Upper lobe of left lung (tissue), 6 donors: Measurements from ENCODE around the gene EEF1AKMT3. TPM values are rescaled to one million over a fixed set of nuclear protein-coding genes. Genes with fewer than 3 reads are reported as not detected.

Experiments used
- ATAC-seq, 2 donors: fragments of 200-7000 bp; cut with Tn5 transposase; one replicate each; pipeline ENCODE4 v1.9.1; 2022; ENCODE audit warnings: mild to moderate bottlenecking in 2 of 2, moderate library complexity in 2 of 2; ENCODE audit not compliant: low FRiP score in 2 of 2
- DNase-seq, 2 donors: peaks; one replicate each; pipeline ENCODE4 v3.0.0-alpha.2; 2019 to 2020
- H3K27ac ChIP-seq, 4 donors: fragments of 200-600 bp; sonication (generic); one replicate each; pipeline ENCODE4 v1.5.1; 2016 to 2019
- H3K27me3 ChIP-seq, 4 donors: fragments of 200-600 bp; sonication (generic); one replicate each; pipeline ENCODE4 v1.5.1; 2017 to 2019
- H3K36me3 ChIP-seq, 4 donors: fragments of 200-600 bp; sonication (generic); one replicate each; pipeline ENCODE4 v1.5.1; 2016 to 2019
- H3K4me1 ChIP-seq, 4 donors: fragments of 200-600 bp; sonication (generic); one replicate each; pipeline ENCODE4 v1.5.1; 2018 to 2019
- H3K4me3 ChIP-seq, 4 donors: fragments of 200-600 bp; sonication (generic); one replicate each; pipeline ENCODE4 v1.5.1; 2017 to 2019; ENCODE audit warnings: mild to moderate bottlenecking in 2 of 4, moderate library complexity in 1 of 4
- H3K9me3 ChIP-seq, 4 donors: fragments of 200-600 bp; sonication (generic); one replicate each; pipeline ENCODE4 v1.5.1; 2018 to 2019
- CTCF ChIP-seq, 6 experiments: fragments of 450-650 bp in 4 of 6; fragments of 200-600 bp in 2 of 6; sonication (generic) in 2 of 6; IDR thresholded peaks; one replicate each; pipeline ENCODE4 v1.5.1; 2016 to 2019; ENCODE audit warnings: antibody characterized with exemption in 6 of 6
- EP300 ChIP-seq, 4 donors: sonication (generic); formaldehyde crosslinking; IDR thresholded peaks; one replicate each; pipeline ENCODE4 v1.5.1; 2017; ENCODE audit warnings: antibody characterized with exemption in 4 of 4, control low read depth in 2 of 4
- POLR2A ChIP-seq, 4 donors: fragments of 450-650 bp; IDR thresholded peaks; one replicate each; pipeline ENCODE4 v1.5.1; 2016 to 2017; ENCODE audit warnings: antibody characterized with exemption in 4 of 4, mild to moderate bottlenecking in 2 of 4
- POLR2AphosphoS5 ChIP-seq, 2 donors: sonication (generic); formaldehyde crosslinking; IDR thresholded peaks; one replicate each; pipeline ENCODE4 v1.5.1; 2017; ENCODE audit warnings: antibody characterized with exemption in 2 of 2
- WGBS, 2 donors: methylation state at CpG; one replicate each; pipeline ENCODE4 v1.1.5; 2017 to 2018; 5-methylcytosine and 5-hydroxymethylcytosine counted together
- total RNA-seq, 6 donors: library from RNA; depleted of rRNA in 4 of 6; stranded (reverse); fragments of >200 nt in 4 of 6; gene quantifications; one replicate each; pipeline versions ENCODE4 v1.1.0 to v1.2.1, GENCODE V29; 2016 to 2021
- donor health status: DM: no; HTN: no; CAD: no; lungs with moderate emphysema.
- donor health status: DM: no; HTN: yes; CAD: no; lungs with severe emphysema.

Gene EEF1AKMT3
- total RNA-seq, 6 donors from 2014 or later: 4.2 to 18.3 (median 6.4) TPM

GRCh38 chr12:57766464-57767304 is 5.7 kb upstream of the EEF1AKMT3 start, which contains the start of gene CYP27B1:
Gene CYP27B1 (minus strand): TSS chr12:57767078. CDS start chr12:57767041, 37 bp downstream.
- peak; percentile 80 to 82 for DNase-seq
- WGBS, 2 donors: 7% methylated on average over 30 to 37 of the region's 38 CpGs
- Histone ChIP-seq H3K27me3 (peaks cover 0 to 24% (median 19%) of the 10 kb centered on the region in 4 donors), H3K4me3 (peak within 1 kb of the TSS in 3 of 4 donors; percentile 42 to 56 (median 51)), H3K4me1 (peaks cover 35 to 50% (median 38%) of the 10 kb centered on the region in 4 donors), H3K27ac (no peak within 1 kb of the TSS), H3K36me3 (peaks cover 0 to 21% (median 9%) of the 10 kb centered on the region in 4 donors), H3K9me3 (no peaks in the 10 kb centered on the region)
- ATAC-seq: peak; percentile 5 to 27
- TF ChIP-seq POLR2AphosphoS5 (IDR thresholded peaks at IDR 0.05) (no peak), CTCF (IDR thresholded peaks at IDR 0.05) (no peak), EP300 (IDR thresholded peaks at IDR 0.05) (no peak), POLR2A (IDR thresholded peaks at IDR 0.05) (peak in 1 of 4 donors; percentile 11)

- no peaks in the 10 kb centered on the region for H3K9me3 ChIP-seq
- peaks cover 0 to 24% (median 19%) of the 10 kb centered on the region in 4 donors for H3K27me3 ChIP-seq
- DNase-seq (no peak), ATAC-seq (no peak)
- TF ChIP-seq CTCF (IDR thresholded peaks at IDR 0.05) (no peak), EP300 (IDR thresholded peaks at IDR 0.05) (no peak), POLR2AphosphoS5 (IDR thresholded peaks at IDR 0.05) (no peak), POLR2A (IDR thresholded peaks at IDR 0.05) (no peak)
- peaks cover 0 to 21% (median 9%) of the 10 kb centered on the region in 4 donors for H3K36me3 ChIP-seq
- H3K27ac ChIP-seq: no peak overlapping the region
- peaks cover 35 to 51% (median 39%) of the 10 kb centered on the region in 4 donors for H3K4me1 ChIP-seq
- H3K4me3 ChIP-seq: no peak overlapping the region
These were observed 5.1 kb upstream of the EEF1AKMT3 start for GRCh38 chr12:57767305-57767698.

GRCh38 chr12:57767876-57768275 is 4.5 kb upstream of the EEF1AKMT3 start:
- H3K27me3 ChIP-seq: peaks cover 0 to 24% (median 19%) of the 10 kb centered on the region in 4 donors
- TF ChIP-seq POLR2AphosphoS5 (IDR thresholded peaks at IDR 0.05) (no peak), EP300 (IDR thresholded peaks at IDR 0.05) (no peak)
- DNase-seq (no peak), ATAC-seq (no peak)
- no peaks in the 10 kb centered on the region for H3K9me3 ChIP-seq
- H3K4me3 ChIP-seq: no peak overlapping the region
- H3K36me3 ChIP-seq: peaks cover 0 to 21% (median 9%) of the 10 kb centered on the region in 4 donors
- H3K4me1 ChIP-seq: peaks cover 36 to 55% (median 39%) of the 10 kb centered on the region in 4 donors
- H3K27ac ChIP-seq: no peak overlapping the region
- 83 to 87% methylated on average over 3 of the region's 3 CpGs for WGBS, 2 donors

GRCh38 chr12:57769594-57769993 is 2.8 kb upstream of the EEF1AKMT3 start:
- WGBS, 2 donors: 97 to 98% methylated on average over 10 to 11 of the region's 11 CpGs
- TF ChIP-seq POLR2AphosphoS5 (IDR thresholded peaks at IDR 0.05) (no peak), POLR2A (IDR thresholded peaks at IDR 0.05) (no peak), CTCF (IDR thresholded peaks at IDR 0.05) (no peak), EP300 (IDR thresholded peaks at IDR 0.05) (no peak)
- peaks cover 42 to 59% (median 45%) of the 10 kb centered on the region in 4 donors for H3K4me1 ChIP-seq

GRCh38 chr12:57770734-57771133 is 1.7 kb upstream of the EEF1AKMT3 start:
- peaks cover 30 to 48% (median 34%) of the 10 kb centered on the region in 4 donors for H3K4me1 ChIP-seq
- no peak for ATAC-seq
- WGBS, 2 donors: 83% methylated on average over 4 of the region's 4 CpGs
- H3K27me3 ChIP-seq: peaks cover 0 to 9% (median 5%) of the 10 kb centered on the region in 4 donors
- no peak overlapping the region for H3K4me3 ChIP-seq
- no peak for DNase-seq
- H3K36me3 ChIP-seq: peaks cover 0 to 26% (median 9%) of the 10 kb centered on the region in 4 donors
- no peaks in the 10 kb centered on the region for H3K9me3 ChIP-seq
- no peak overlapping the region for H3K27ac ChIP-seq
- no peak for TF ChIP-seq CTCF (IDR thresholded peaks at IDR 0.05)
- TF ChIP-seq POLR2A (IDR thresholded peaks at IDR 0.05): no peak
- no peak for TF ChIP-seq EP300 (IDR thresholded peaks at IDR 0.05)
- no peak for TF ChIP-seq POLR2AphosphoS5 (IDR thresholded peaks at IDR 0.05)

More at GRCh38 chr12:57769594-57769993, 2.8 kb upstream of the EEF1AKMT3 start:
- no peaks in the 10 kb centered on the region for H3K9me3 ChIP-seq
- no peak overlapping the region for H3K4me3 ChIP-seq
- no peak for ATAC-seq
- no peak for DNase-seq
- no peak overlapping the region for H3K27ac ChIP-seq
- peaks cover 0 to 20% (median 13%) of the 10 kb centered on the region in 4 donors for H3K27me3 ChIP-seq
- peaks cover 0 to 21% (median 9%) of the 10 kb centered on the region in 4 donors for H3K36me3 ChIP-seq
